Mucosa of descending colon (tissue), 3 donors: ENCODE measurements around the gene CLTA. TPM values are rescaled to one million over a fixed set of nuclear protein-coding genes. Genes with fewer than 3 reads are reported as not detected.

Experiments
- ATAC-seq: fragments of 200-7000 bp; cut with Tn5 transposase; one replicate; pipeline ENCODE4 v1.9.1; 2020; ENCODE audit warnings: mild to moderate bottlenecking, moderate library complexity
- DNase-seq, 3 donors: peaks; one replicate each; pipeline ENCODE4 v3.0.0-alpha.2; 2020
- H3K36me3 ChIP-seq: fragments of 200-600 bp; one replicate; pipeline ENCODE4 v1.8.0; 2021; ENCODE audit warnings: low read depth, mild to moderate bottlenecking
- H3K4me1 ChIP-seq: fragments of 200-600 bp; one replicate; pipeline ENCODE4 v1.8.0; 2021; ENCODE audit warnings: low read depth, mild to moderate bottlenecking
- H3K4me3 ChIP-seq: fragments of 200-600 bp; one replicate; pipeline ENCODE4 v1.8.0; 2021; ENCODE audit warnings: mild to moderate bottlenecking
- H3K9me3 ChIP-seq: fragments of 200-600 bp; one replicate; pipeline ENCODE4 v1.8.0; 2021; ENCODE audit warnings: mild to moderate bottlenecking
- CTCF ChIP-seq: fragments of 200-600 bp; IDR thresholded peaks from one replicate; pipeline ENCODE4 v1.8.0; 2022; ENCODE audit warnings: antibody characterized with exemption, mild to moderate bottlenecking
- intact Hi-C, 2 donors: fragments of 100-400 bp; cut with DNase I in 1 of 2; cut with micrococcal nuclease in 1 of 2; formaldehyde crosslinking; loops; one replicate each; pipeline versions ENCODE4 v1.11.0 to v1.11.1; 2022; cut with DNase I, micrococcal nuclease
- total RNA-seq, 3 donors: library from RNA; stranded (reverse); fragmentation: NEBNext Ultra II Directional in 2 of 3; extraction: Animal tissue kit (Norgen Biotek cat#: 25700) in 2 of 3; gene quantifications; one replicate each; pipeline versions ENCODE4 v1.2.1 to v1.2.4, GENCODE V29; 2021 to 2023
- donor health status: DM: no; HTN: no; CAD: no; lungs with moderate emphysema.
- donor health status: DM: no; HTN: no; CAD: no.
- donor health status: DM: no; HTN: yes; CAD: no.

CLTA gene
- total RNA-seq, 3 donors from 2014 or later = 165 to 206 (median 174) TPM

- TF ChIP-seq CTCF = no peak
- Histone ChIP-seq H3K36me3 (no peaks in the 10 kb centered on the region), H3K4me1 (peaks cover 5% of the 10 kb centered on the region), H3K9me3 (no peaks in the 10 kb centered on the region), H3K4me3 (no peak overlapping the region)
- ATAC-seq (no peak), DNase-seq (no peak)
- intact Hi-C loops = no loop called here
Measured at GRCh38 chr9:36187414-36187813, 3.3 kb upstream of the CLTA start.

DNA sequence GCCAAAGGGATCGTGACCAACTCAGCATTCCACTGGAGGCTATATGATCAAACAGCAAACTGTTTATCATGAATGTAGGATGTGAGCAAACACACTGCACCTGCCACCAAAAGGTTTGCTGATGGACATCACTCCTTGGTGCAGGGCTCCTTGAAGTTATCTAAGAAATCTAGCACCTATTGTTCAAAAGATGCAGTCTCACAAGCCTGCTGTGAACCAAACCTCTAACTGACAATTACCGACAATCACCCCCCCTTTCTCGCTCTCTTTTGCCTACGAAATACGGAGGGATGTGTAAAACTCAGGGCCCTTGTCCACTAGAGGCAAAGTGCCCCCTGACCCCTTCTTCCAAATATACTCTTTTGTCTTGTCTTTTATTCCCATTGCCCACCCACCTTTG is 2.5 kb upstream of the CLTA start:
- Histone ChIP-seq H3K36me3 (no peaks in the 10 kb centered on the region), H3K4me1 (peaks cover 13% of the 10 kb centered on the region), H3K9me3 (no peaks in the 10 kb centered on the region), H3K4me3 (no peak overlapping the region)
- no peak for TF ChIP-seq CTCF
- ATAC-seq (no peak), DNase-seq (no peak)
- intact Hi-C loops = no loop called here

GRCh38 chr9:36189976-36190375 is 745 bp upstream of the CLTA start:
- Histone ChIP-seq H3K4me1 (peaks cover 28% of the 10 kb centered on the region), H3K9me3 (no peaks in the 10 kb centered on the region), H3K4me3 (no peak overlapping the region), H3K36me3 (no peaks in the 10 kb centered on the region)
- intact Hi-C loops = no loop called here
- DNase-seq = peak in 1 of 3 donors; percentile 42
- no peak for TF ChIP-seq CTCF
- peak; percentile 28 for ATAC-seq

DNA sequence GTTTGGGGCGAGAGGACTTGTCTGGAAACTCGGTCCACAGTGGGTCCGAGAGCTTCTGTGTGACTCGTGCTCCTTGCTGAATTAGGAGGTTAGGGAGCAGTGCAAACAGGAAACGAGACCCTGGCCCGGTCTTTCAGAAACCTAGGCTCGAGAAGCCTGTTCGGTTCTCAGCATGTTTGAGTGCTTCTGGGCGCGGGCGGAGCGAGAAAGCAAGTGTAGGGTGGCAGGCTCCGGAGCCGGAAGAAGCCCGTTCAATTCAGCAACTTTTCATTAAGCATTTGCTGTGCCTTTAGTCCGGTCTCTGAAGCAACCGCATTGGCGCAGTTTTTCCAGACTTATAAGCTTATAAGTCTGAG is 547 bp downstream of the CLTA start:
- ATAC-seq (peak; percentile 46), DNase-seq (peak in 2 of 3 donors; percentile 49 to 63)
- peak overlapping the region; percentile 97 for H3K4me3 ChIP-seq

DNA sequence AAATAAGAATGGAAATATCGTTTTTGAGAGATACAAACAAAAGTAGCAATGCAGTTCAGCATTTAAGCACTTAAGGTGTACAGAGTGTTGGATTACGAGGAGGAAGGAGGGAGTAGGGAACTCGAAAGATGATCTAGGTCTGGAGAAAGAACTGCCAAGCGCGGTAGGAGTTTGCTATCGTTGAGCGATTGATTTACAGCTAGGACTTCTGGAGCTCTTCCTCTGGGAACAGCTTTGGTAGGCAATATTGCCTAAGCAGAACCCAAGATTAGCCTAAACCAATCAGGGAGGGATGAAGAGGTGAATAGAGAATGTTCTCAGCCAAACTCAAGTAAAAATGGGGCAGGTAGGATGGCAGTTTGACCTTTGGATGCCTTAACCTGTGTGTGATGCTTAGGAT is 965 bp downstream of the CLTA start:
- Histone ChIP-seq H3K36me3 (no peaks in the 10 kb centered on the region), H3K9me3 (no peaks in the 10 kb centered on the region), H3K4me1 (peaks cover 28% of the 10 kb centered on the region), H3K4me3 (peak overlapping the region; percentile 97)
- DNase-seq (no peak), ATAC-seq (no peak)
- TF ChIP-seq CTCF = no peak
- intact Hi-C loops = no loop called here

More for the DNA sequence above, 547 bp downstream of the CLTA start:
- H3K9me3 ChIP-seq = no peaks in the 10 kb centered on the region
- peaks cover 28% of the 10 kb centered on the region for H3K4me1 ChIP-seq
- no peak for TF ChIP-seq CTCF
- no peaks in the 10 kb centered on the region for H3K36me3 ChIP-seq
- intact Hi-C loops = no loop called here

GRCh38 chr9:36192196-36192595 is 1.5 kb downstream of the CLTA start:
- DNase-seq (no peak), ATAC-seq (no peak)
- intact Hi-C loops = no loop called here

More at GRCh38 chr9:36192196-36192595, 1.5 kb downstream of the CLTA start:
- H3K4me3 ChIP-seq = no peak overlapping the region
- no peak for TF ChIP-seq CTCF
- peaks cover 28% of the 10 kb centered on the region for H3K4me1 ChIP-seq
- H3K36me3 ChIP-seq = no peaks in the 10 kb centered on the region
- no peaks in the 10 kb centered on the region for H3K9me3 ChIP-seq
